Neuronal stem cell (in vitro differentiated cells): ENCODE measurements around the gene TUBB4B.

Experiments used
- DNase-seq: peaks from one replicate; pipeline ENCODE4 v3.0.0-alpha.2; 2013; ENCODE audit warnings: low spot score
- H2AFZ ChIP-seq: one replicate; pipeline ENCODE4 v1.6.1; 2013; ENCODE audit warnings: mild to moderate bottlenecking, low read length, inconsistent platforms
- H2AK5ac ChIP-seq: 2 replicates; pipeline ENCODE4 v1.6.1; 2013; ENCODE audit warnings: low read depth, mild to moderate bottlenecking, inconsistent platforms, low read length, moderate library complexity, mixed read lengths
- H2BK120ac ChIP-seq: 2 replicates; pipeline ENCODE4 v1.6.1; 2013; ENCODE audit warnings: low read depth, mild to moderate bottlenecking, inconsistent platforms, low read length, moderate library complexity, mixed read lengths
- H2BK12ac ChIP-seq: one replicate; pipeline ENCODE4 v1.6.1; 2013; ENCODE audit warnings: low read length, inconsistent platforms
- H2BK15ac ChIP-seq: 2 replicates; pipeline ENCODE4 v1.6.1; 2013; ENCODE audit warnings: mild to moderate bottlenecking, low read length, inconsistent platforms, mixed read lengths
- H2BK5ac ChIP-seq: one replicate; pipeline ENCODE4 v1.6.1; 2013; ENCODE audit warnings: inconsistent platforms, mild to moderate bottlenecking, low read length, moderate library complexity
- H3K14ac ChIP-seq: one replicate; pipeline ENCODE4 v1.6.1; 2013; ENCODE audit warnings: low read length, inconsistent platforms
- H3K18ac ChIP-seq: 2 replicates; pipeline ENCODE4 v1.6.1; 2013; ENCODE audit warnings: low read length, inconsistent platforms
- H3K23ac ChIP-seq: 2 replicates; pipeline ENCODE4 v1.6.1; 2013; ENCODE audit warnings: low read depth, mild to moderate bottlenecking, mixed read lengths, low read length, inconsistent platforms; ENCODE audit not compliant: poor library complexity
- H3K27ac ChIP-seq: replicated peaks from 3 replicates; pipeline ENCODE4 v1.5.1; 2013; ENCODE audit warnings: low read length, inconsistent platforms
- H3K27me3 ChIP-seq, 3 experiments: 2 replicates each; pipeline ENCODE4 v1.6.1; 2013; ENCODE audit warnings: low read length in 3 of 3, mild to moderate bottlenecking in 2 of 3, inconsistent platforms in 1 of 3, low read depth in 1 of 3, mixed read lengths in 1 of 3, moderate library complexity in 1 of 3; ENCODE audit not compliant: control insufficient read depth in 3 of 3, insufficient read depth in 3 of 3
- H3K36me3 ChIP-seq, 2 donors: replicated peaks in 1 of 2; 2 replicates each; pipeline ENCODE4 v1.6.1; 2013; ENCODE audit warnings: low read length in 2 of 2; ENCODE audit not compliant: control insufficient read depth in 2 of 2, insufficient read depth in 2 of 2
- H3K4ac ChIP-seq: 2 replicates; pipeline ENCODE4 v1.6.1; 2013; ENCODE audit warnings: inconsistent platforms, mild to moderate bottlenecking, low read length, moderate library complexity
- H3K4me1 ChIP-seq, 2 donors: 1 replicate in 1 of 2; 2 replicates in 1 of 2; pipeline ENCODE4 v1.6.1; 2013; ENCODE audit warnings: low read length in 2 of 2, low read depth in 1 of 2; ENCODE audit not compliant: control insufficient read depth in 2 of 2, insufficient read depth in 1 of 2
- H3K4me2 ChIP-seq: one replicate; pipeline ENCODE4 v1.6.1; 2013; ENCODE audit warnings: mild to moderate bottlenecking, low read length, inconsistent platforms; ENCODE audit not compliant: insufficient read depth, poor library complexity, severe bottlenecking
- H3K4me3 ChIP-seq, 2 donors: 2 replicates each; pipeline ENCODE4 v1.5.1; 2013; ENCODE audit warnings: low read length in 2 of 2, mild to moderate bottlenecking in 2 of 2, inconsistent platforms in 1 of 2, moderate library complexity in 1 of 2
- H3K79me1 ChIP-seq: one replicate; pipeline ENCODE4 v1.6.1; 2013; ENCODE audit warnings: low read depth, mild to moderate bottlenecking, inconsistent platforms, low read length, moderate library complexity
- H3K9ac ChIP-seq: one replicate; pipeline ENCODE4 v1.6.1; 2013; ENCODE audit warnings: mild to moderate bottlenecking, low read depth, low read length, inconsistent platforms; ENCODE audit not compliant: poor library complexity
- H3K9me3 ChIP-seq, 2 donors: replicated peaks in 1 of 2; 2 replicates each; pipeline versions ENCODE3 to v1.6.1; 2013; ENCODE audit warnings: low read length in 2 of 2, mild to moderate bottlenecking in 2 of 2, inconsistent platforms in 1 of 2, low read depth in 1 of 2, mixed read lengths in 1 of 2, moderate library complexity in 1 of 2; ENCODE audit not compliant: control insufficient read depth in 2 of 2, insufficient read depth in 1 of 2
- H4K8ac ChIP-seq: one replicate; pipeline ENCODE4 v1.6.1; 2013; ENCODE audit warnings: low read depth, mild to moderate bottlenecking, inconsistent platforms, low read length, moderate library complexity
- H4K91ac ChIP-seq: one replicate; pipeline ENCODE4 v1.6.1; 2013; ENCODE audit warnings: low read length, low read depth, mild to moderate bottlenecking, inconsistent platforms; ENCODE audit not compliant: poor library complexity
- WGBS, 2 donors: extraction: QIAGEN DNeasy Blood & Tissue Kit; methylation state at CpG; one replicate each; pipeline ENCODE4 v1.1.7; 2013; ENCODE audit warnings: missing lambda C conversion rate in 2 of 2, mixed read lengths in 1 of 2; ENCODE audit not compliant: insufficient read length in 2 of 2, insufficient replicate concordance in 1 of 2; ENCODE audit errors: extremely low coverage in 2 of 2; 5-methylcytosine and 5-hydroxymethylcytosine counted together

TUBB4B gene

GRCh38 chr9:137200311-137201204 lies 40.5 kb upstream of the TUBB4B start, which contains the start of gene TPRN:
Gene TPRN, minus strand, starts transcription at chr9:137200741. Its CDS starts 30 bp downstream, at chr9:137200711.
- Histone ChIP-seq H3K79me1 (peaks cover 19% of the 10 kb centered on the region), H2AFZ (peak within 1 kb of the TSS; percentile 81), H2BK120ac (no peak within 1 kb of the TSS), H3K4ac (peak within 1 kb of the TSS; percentile 89), H3K36me3 (peaks cover 3 to 13% of the 10 kb centered on the region in 2 donors), H3K4me1 (peaks cover 18 to 36% of the 10 kb centered on the region in 2 donors), H3K9me3 (no peaks in the 10 kb centered on the region), H2BK5ac (peak within 1 kb of the TSS; percentile 87), H4K91ac (no peak within 1 kb of the TSS), H2BK12ac (no peak within 1 kb of the TSS), H3K18ac (peak within 1 kb of the TSS; percentile 97), H2BK15ac (no peak within 1 kb of the TSS), H3K27me3 (no peaks in the 10 kb centered on the region), H3K9ac (peak within 1 kb of the TSS; percentile 100), H3K27ac (peak within 1 kb of the TSS; percentile 43), H3K4me3 (peak within 1 kb of the TSS; percentile 71 to 95), H3K4me2 (peak within 1 kb of the TSS; percentile 94), H4K8ac (no peak within 1 kb of the TSS), H3K14ac (peak within 1 kb of the TSS; percentile 63), H3K23ac (peak within 1 kb of the TSS; percentile 92), H2AK5ac (peak within 1 kb of the TSS; percentile 19)
- DNase-seq: peak; percentile 98
- no CpG with 5 or more reads among the region's 118 CpGs for WGBS, 2 donors

- Histone ChIP-seq H3K4me2 (peak overlapping the region; percentile 94), H2AFZ (peak overlapping the region; percentile 81), H3K4me3 (peak overlapping the region; percentile 71 to 95), H3K36me3 (peaks cover 3 to 13% of the 10 kb centered on the region in 2 donors), H3K14ac (peak overlapping the region; percentile 63), H3K9me3 (no peaks in the 10 kb centered on the region), H3K79me1 (peaks cover 18% of the 10 kb centered on the region), H3K18ac (peak overlapping the region; percentile 97), H2BK120ac (no peak overlapping the region), H3K27ac (peak overlapping the region; percentile 43), H3K4ac (peak overlapping the region; percentile 89), H4K8ac (no peak overlapping the region), H3K4me1 (peaks cover 21 to 36% of the 10 kb centered on the region in 2 donors), H2BK12ac (no peak overlapping the region), H2AK5ac (peak overlapping the region; percentile 19), H4K91ac (no peak overlapping the region), H2BK5ac (peak overlapping the region; percentile 87), H3K23ac (peak overlapping the region; percentile 92), H2BK15ac (no peak overlapping the region), H3K27me3 (no peaks in the 10 kb centered on the region), H3K9ac (peak overlapping the region; percentile 100)
- DNase-seq: no peak
- no CpG with 5 or more reads among the region's 23 CpGs for WGBS, 2 donors
Observed at GRCh38 chr9:137201205-137201868, 39.8 kb upstream of the TUBB4B start.

GRCh38 chr9:137202966-137203365 lies 38.1 kb upstream of the TUBB4B start:
- Histone ChIP-seq H3K27ac (no peak overlapping the region), H3K4me1 (peaks cover 24 to 37% of the 10 kb centered on the region in 2 donors)

GRCh38 chr9:137204731-137205125 lies 36.4 kb upstream of the TUBB4B start:
- Histone ChIP-seq H3K9me3 (peaks cover 0 to 1% of the 10 kb centered on the region in 2 donors), H2AK5ac (peak overlapping the region; percentile 92), H2BK120ac (no peak overlapping the region), H3K18ac (no peak overlapping the region), H3K4me1 (peaks cover 18 to 21% of the 10 kb centered on the region in 2 donors), H3K4ac (no peak overlapping the region), H4K91ac (no peak overlapping the region), H3K27ac (no peak overlapping the region), H3K23ac (no peak overlapping the region), H3K14ac (no peak overlapping the region), H3K4me2 (peak overlapping the region; percentile 81), H4K8ac (no peak overlapping the region), H3K27me3 (no peaks in the 10 kb centered on the region), H3K9ac (peak overlapping the region; percentile 92), H3K79me1 (peaks cover 10% of the 10 kb centered on the region), H2BK12ac (no peak overlapping the region), H3K36me3 (peaks cover 12 to 37% of the 10 kb centered on the region in 2 donors), H2AFZ (peak overlapping the region; percentile 88), H2BK15ac (no peak overlapping the region), H2BK5ac (no peak overlapping the region), H3K4me3 (peak overlapping the region; percentile 92 to 99)
- WGBS, 2 donors: no CpG with 5 or more reads among the region's 21 CpGs
- no peak for DNase-seq

More at GRCh38 chr9:137202966-137203365, 38.1 kb upstream of the TUBB4B start:
- Histone ChIP-seq H2BK5ac (no peak overlapping the region), H2BK15ac (no peak overlapping the region), H2AFZ (no peak overlapping the region), H2BK12ac (no peak overlapping the region), H4K91ac (no peak overlapping the region), H3K27me3 (no peaks in the 10 kb centered on the region), H3K4me3 (no peak overlapping the region), H3K18ac (no peak overlapping the region), H3K79me1 (peaks cover 15% of the 10 kb centered on the region), H3K9ac (no peak overlapping the region), H2AK5ac (no peak overlapping the region), H3K36me3 (peaks cover 7 to 24% of the 10 kb centered on the region in 2 donors), H2BK120ac (no peak overlapping the region), H3K9me3 (no peaks in the 10 kb centered on the region), H4K8ac (no peak overlapping the region), H3K23ac (no peak overlapping the region), H3K4me2 (no peak overlapping the region), H3K14ac (no peak overlapping the region), H3K4ac (no peak overlapping the region)
- WGBS, 2 donors: no CpG with 5 or more reads among the region's 8 CpGs
- no peak for DNase-seq
